GM23338 (cell line): ENCODE results near the gene MAP3K10. TPM values are rescaled to one million over a fixed set of nuclear protein-coding genes. Genes with fewer than 3 reads are reported as not detected.
A peak's percentile ranks its signal among the peaks of the same experiment; 100 is the strongest.

ENCODE experiments used
- ATAC-seq: fragments of 200-7000 bp; cut with Tn5 transposase; 3 replicates; pipeline ENCODE4 v1.9.1; 2020
- DNase-seq: peaks from one replicate; pipeline ENCODE4 v3.0.0-alpha.2; 2015; ENCODE audit warnings: low spot score
- H2AFZ ChIP-seq: fragments of 200-600 bp; sonication (generic); 2 replicates; pipeline ENCODE4 v1.8.0; 2016; ENCODE audit warnings: antibody characterized with exemption, mild to moderate bottlenecking, moderate library complexity
- H3F3A ChIP-seq: fragments of 200-600 bp; sonication (generic); replicated peaks from 2 replicates; pipeline ENCODE4 v1.8.0; 2017; ENCODE audit warnings: antibody characterized with exemption, mixed run types, low read depth
- H3K27ac ChIP-seq: fragments of 200-600 bp; sonication (generic); 2 replicates; pipeline ENCODE4 v1.6.1; 2016; ENCODE audit warnings: low read depth
- H3K27me3 ChIP-seq: fragments of 200-600 bp; sonication (generic); 2 replicates; pipeline ENCODE4 v1.8.0; 2016; ENCODE audit warnings: mild to moderate bottlenecking, mixed run types, moderate library complexity; ENCODE audit not compliant: insufficient read depth
- H3K36me3 ChIP-seq: fragments of 200-600 bp; sonication (generic); 2 replicates; pipeline ENCODE4 v1.8.0; 2016; ENCODE audit warnings: mild to moderate bottlenecking; ENCODE audit not compliant: insufficient read depth
- H3K4me1 ChIP-seq: fragments of 200-600 bp; sonication (generic); 2 replicates; pipeline ENCODE4 v1.8.0; 2016; ENCODE audit warnings: mild to moderate bottlenecking, moderate library complexity; ENCODE audit not compliant: insufficient read depth
- H3K4me2 ChIP-seq: fragments of 200-600 bp; sonication (generic); 2 replicates; pipeline ENCODE4 v1.7.1; 2017; ENCODE audit warnings: mixed run types
- H3K4me3 ChIP-seq: fragments of 200-600 bp; sonication (generic); 2 replicates; pipeline ENCODE4 v1.6.1; 2016; ENCODE audit warnings: mixed run types
- H3K79me2 ChIP-seq: fragments of 200-600 bp; sonication (generic); replicated peaks from 2 replicates; pipeline ENCODE4 v1.8.0; 2017; ENCODE audit warnings: mild to moderate bottlenecking; ENCODE audit not compliant: insufficient read depth
- H3K9me2 ChIP-seq: fragments of 200-600 bp; sonication (generic); 2 replicates; pipeline ENCODE4 v1.8.0; 2017; ENCODE audit not compliant: insufficient read depth
- H4K20me1 ChIP-seq: fragments of 200-600 bp; sonication (generic); replicated peaks from 2 replicates; pipeline ENCODE4 v1.8.0; 2017; ENCODE audit warnings: mild to moderate bottlenecking; ENCODE audit not compliant: insufficient read depth
- H3K27ac Mint-ChIP-seq: 2 replicates; pipeline ENCODE4 v1.8.0; 2020; ENCODE audit warnings: inconsistent platforms, mild to moderate bottlenecking, moderate library complexity, mixed read lengths
- H3K27me3 Mint-ChIP-seq: 3 replicates; pipeline ENCODE4 v1.8.0; 2022; ENCODE audit warnings: low read depth, mild to moderate bottlenecking, moderate library complexity, mixed read lengths, inconsistent platforms; ENCODE audit not compliant: insufficient read depth, poor library complexity
- H3K36me3 Mint-ChIP-seq: 3 replicates; pipeline ENCODE4 v1.8.0; 2021; ENCODE audit warnings: low read depth, mild to moderate bottlenecking, inconsistent platforms, moderate library complexity, mixed read lengths
- H3K4me1 Mint-ChIP-seq: 3 replicates; pipeline ENCODE4 v1.8.0; 2020; ENCODE audit warnings: mild to moderate bottlenecking, inconsistent platforms, mixed read lengths
- H3K4me3 Mint-ChIP-seq: 3 replicates; pipeline ENCODE4 v1.8.0; 2021; ENCODE audit warnings: moderate library complexity, mild to moderate bottlenecking, inconsistent platforms, mixed read lengths
- H3K9me3 Mint-ChIP-seq: 3 replicates; pipeline ENCODE4 v1.8.0; 2020; ENCODE audit warnings: moderate library complexity, mild to moderate bottlenecking, inconsistent platforms, mixed read lengths
- CREB1 ChIP-seq: fragments of 250-450 bp; sonication (Bioruptor Pico); IDR thresholded peaks from 2 replicates; pipeline ENCODE4 v1.5.0; 2020; ENCODE audit warnings: low read depth, mild to moderate bottlenecking, moderate library complexity
- EZH2phosphoT487 ChIP-seq: fragments of 200-600 bp; sonication (generic); IDR thresholded peaks from one replicate; pipeline ENCODE4 v1.8.1; 2018; ENCODE audit warnings: antibody characterized with exemption; ENCODE audit not compliant: unreplicated experiment
- STAT1 ChIP-seq: IDR thresholded peaks from one replicate; pipeline ENCODE4 v1.6.1; 2016; ENCODE audit warnings: antibody characterized with exemption; ENCODE audit not compliant: unreplicated experiment
- ZNF114 ChIP-seq: fragments of 250-450 bp; sonication (Bioruptor Pico); IDR thresholded peaks from 2 replicates; pipeline ENCODE4 v1.5.0; 2020; ENCODE audit warnings: mild to moderate bottlenecking, moderate library complexity
- polyA plus RNA-seq: library from polyadenylated mRNA; unstranded; fragments of >200 nt; fragmentation: Nextera tagmentation; extraction: Ambion mirVana; gene quantifications from 2 replicates; pipeline ENCODE4 v1.2.1, GENCODE V29; 2016
- total RNA-seq: library from RNA; depleted of rRNA; stranded (reverse); fragments of >200 nt; shearing (Covaris generic); gene quantifications from 2 replicates; pipeline ENCODE4 v1.2.3, GENCODE V29; 2014
- TF ChIP-seq, protein P1 (sequence below): IDR thresholded peaks from 2 replicates; pipeline ENCODE4 v1.6.1; 2016; ENCODE audit warnings: antibody characterized with exemption
- TF ChIP-seq, protein P2 (sequence below): fragments of 250-450 bp; sonication (Bioruptor Pico); IDR thresholded peaks from 2 replicates; pipeline ENCODE4 v1.5.0; 2020; ENCODE audit warnings: mild to moderate bottlenecking, moderate library complexity
- TF ChIP-seq, protein P3 (sequence below), 2 experiments: fragments of 200-600 bp in 1 of 2; sonication (generic) in 1 of 2; conservative IDR thresholded peaks; 2 replicates each; pipeline versions ENCODE4 v1.5.1 to v1.6.1; 2016 to 2017; ENCODE audit warnings: antibody characterized with exemption in 2 of 2, low read depth in 2 of 2, mild to moderate bottlenecking in 2 of 2, moderate library complexity in 1 of 2
- TF ChIP-seq, protein P4 (sequence below): IDR thresholded peaks from one replicate; pipeline ENCODE4 v1.6.1; 2018; ENCODE audit warnings: antibody characterized with exemption; ENCODE audit not compliant: unreplicated experiment

MAP3K10 gene
- total and polyA plus RNA-seq, 2 experiments from 2014 or later: 5.9 to 13.7 TPM

DNA sequence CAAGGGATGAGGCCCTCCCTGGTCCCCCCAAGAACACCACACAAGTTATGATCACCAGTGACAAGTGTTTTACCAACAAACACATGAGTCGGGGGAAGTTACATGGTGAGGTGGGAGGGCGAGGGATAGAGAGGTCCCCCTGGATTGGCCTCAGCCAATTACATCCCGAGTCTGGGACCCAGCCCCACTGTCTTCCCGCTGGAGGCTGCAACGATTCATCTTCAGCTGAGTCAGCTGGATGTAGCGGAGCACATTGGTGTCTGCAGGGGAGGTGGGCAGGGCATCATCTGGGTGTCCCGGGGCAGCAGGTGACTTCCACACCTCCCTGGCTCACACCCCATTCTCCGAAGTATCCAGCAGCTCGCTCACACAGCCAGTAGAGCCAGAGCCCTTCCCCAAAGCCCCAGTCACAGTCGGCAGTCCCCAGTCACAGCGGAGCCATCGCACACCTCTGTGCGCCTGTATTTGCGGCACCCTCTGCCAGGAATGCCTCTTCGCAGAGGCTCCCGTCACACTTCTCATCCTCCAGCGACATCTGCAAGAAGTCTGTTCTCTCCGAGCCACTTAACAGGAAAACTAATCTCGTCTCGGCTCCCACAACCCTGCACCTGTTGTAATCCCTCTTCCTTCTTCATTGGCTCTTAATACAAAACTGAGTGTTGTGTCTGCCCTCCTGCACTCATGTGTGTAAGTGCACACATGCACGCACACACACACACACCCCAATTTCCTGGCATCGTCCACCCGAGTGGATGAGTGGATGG lies 25.0 kb downstream of the MAP3K10 start:
- Mint-ChIP-seq H3K36me3 (0 out of 3 replicates have a peak, but pooled peaks cover under 1% of the 10 kb centered on the region), H3K4me1 (peaks cover 9% of the 10 kb centered on the region), H3K9me3 (no peaks in the 10 kb centered on the region), H3K27ac (no peak overlapping the region), H3K27me3 (peaks cover 29% of the 10 kb centered on the region), H3K4me3 (peak overlapping the region; percentile 58)
- H3K9me2 ChIP-seq: no peaks in the 10 kb centered on the region
- DNase-seq: peak; percentile 32
- H3K4me2 ChIP-seq: peak overlapping the region; percentile 84
- H4K20me1 ChIP-seq: 0 out of 2 replicates have a peak, but pooled peaks cover 3% of the 10 kb centered on the region
- no peaks in the 10 kb centered on the region for H3K79me2 ChIP-seq
- H3K4me1 ChIP-seq: no peaks in the 10 kb centered on the region; the same call in 1 of the 2 replicates
- peak overlapping the region; percentile 57 for H3K4me3 ChIP-seq
- H3K27me3 ChIP-seq: peaks cover 11% of the 10 kb centered on the region; the same call in 1 of the 2 replicates
- H3K27ac ChIP-seq: no peak overlapping the region
- H3F3A ChIP-seq: 0 out of 2 replicates have a peak, but pooled peaks cover 9% of the 10 kb centered on the region
- no peaks in the 10 kb centered on the region for H3K36me3 ChIP-seq
- no peak overlapping the region for H2AFZ ChIP-seq
- TF ChIP-seq, protein P1, sequence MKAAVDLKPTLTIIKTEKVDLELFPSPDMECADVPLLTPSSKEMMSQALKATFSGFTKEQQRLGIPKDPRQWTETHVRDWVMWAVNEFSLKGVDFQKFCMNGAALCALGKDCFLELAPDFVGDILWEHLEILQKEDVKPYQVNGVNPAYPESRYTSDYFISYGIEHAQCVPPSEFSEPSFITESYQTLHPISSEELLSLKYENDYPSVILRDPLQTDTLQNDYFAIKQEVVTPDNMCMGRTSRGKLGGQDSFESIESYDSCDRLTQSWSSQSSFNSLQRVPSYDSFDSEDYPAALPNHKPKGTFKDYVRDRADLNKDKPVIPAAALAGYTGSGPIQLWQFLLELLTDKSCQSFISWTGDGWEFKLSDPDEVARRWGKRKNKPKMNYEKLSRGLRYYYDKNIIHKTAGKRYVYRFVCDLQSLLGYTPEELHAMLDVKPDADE: no peak
- no peak for TF ChIP-seq CREB1 (CRISPR knock-in tag)
- TF ChIP-seq STAT1: no peak
- TF ChIP-seq, protein P2, sequence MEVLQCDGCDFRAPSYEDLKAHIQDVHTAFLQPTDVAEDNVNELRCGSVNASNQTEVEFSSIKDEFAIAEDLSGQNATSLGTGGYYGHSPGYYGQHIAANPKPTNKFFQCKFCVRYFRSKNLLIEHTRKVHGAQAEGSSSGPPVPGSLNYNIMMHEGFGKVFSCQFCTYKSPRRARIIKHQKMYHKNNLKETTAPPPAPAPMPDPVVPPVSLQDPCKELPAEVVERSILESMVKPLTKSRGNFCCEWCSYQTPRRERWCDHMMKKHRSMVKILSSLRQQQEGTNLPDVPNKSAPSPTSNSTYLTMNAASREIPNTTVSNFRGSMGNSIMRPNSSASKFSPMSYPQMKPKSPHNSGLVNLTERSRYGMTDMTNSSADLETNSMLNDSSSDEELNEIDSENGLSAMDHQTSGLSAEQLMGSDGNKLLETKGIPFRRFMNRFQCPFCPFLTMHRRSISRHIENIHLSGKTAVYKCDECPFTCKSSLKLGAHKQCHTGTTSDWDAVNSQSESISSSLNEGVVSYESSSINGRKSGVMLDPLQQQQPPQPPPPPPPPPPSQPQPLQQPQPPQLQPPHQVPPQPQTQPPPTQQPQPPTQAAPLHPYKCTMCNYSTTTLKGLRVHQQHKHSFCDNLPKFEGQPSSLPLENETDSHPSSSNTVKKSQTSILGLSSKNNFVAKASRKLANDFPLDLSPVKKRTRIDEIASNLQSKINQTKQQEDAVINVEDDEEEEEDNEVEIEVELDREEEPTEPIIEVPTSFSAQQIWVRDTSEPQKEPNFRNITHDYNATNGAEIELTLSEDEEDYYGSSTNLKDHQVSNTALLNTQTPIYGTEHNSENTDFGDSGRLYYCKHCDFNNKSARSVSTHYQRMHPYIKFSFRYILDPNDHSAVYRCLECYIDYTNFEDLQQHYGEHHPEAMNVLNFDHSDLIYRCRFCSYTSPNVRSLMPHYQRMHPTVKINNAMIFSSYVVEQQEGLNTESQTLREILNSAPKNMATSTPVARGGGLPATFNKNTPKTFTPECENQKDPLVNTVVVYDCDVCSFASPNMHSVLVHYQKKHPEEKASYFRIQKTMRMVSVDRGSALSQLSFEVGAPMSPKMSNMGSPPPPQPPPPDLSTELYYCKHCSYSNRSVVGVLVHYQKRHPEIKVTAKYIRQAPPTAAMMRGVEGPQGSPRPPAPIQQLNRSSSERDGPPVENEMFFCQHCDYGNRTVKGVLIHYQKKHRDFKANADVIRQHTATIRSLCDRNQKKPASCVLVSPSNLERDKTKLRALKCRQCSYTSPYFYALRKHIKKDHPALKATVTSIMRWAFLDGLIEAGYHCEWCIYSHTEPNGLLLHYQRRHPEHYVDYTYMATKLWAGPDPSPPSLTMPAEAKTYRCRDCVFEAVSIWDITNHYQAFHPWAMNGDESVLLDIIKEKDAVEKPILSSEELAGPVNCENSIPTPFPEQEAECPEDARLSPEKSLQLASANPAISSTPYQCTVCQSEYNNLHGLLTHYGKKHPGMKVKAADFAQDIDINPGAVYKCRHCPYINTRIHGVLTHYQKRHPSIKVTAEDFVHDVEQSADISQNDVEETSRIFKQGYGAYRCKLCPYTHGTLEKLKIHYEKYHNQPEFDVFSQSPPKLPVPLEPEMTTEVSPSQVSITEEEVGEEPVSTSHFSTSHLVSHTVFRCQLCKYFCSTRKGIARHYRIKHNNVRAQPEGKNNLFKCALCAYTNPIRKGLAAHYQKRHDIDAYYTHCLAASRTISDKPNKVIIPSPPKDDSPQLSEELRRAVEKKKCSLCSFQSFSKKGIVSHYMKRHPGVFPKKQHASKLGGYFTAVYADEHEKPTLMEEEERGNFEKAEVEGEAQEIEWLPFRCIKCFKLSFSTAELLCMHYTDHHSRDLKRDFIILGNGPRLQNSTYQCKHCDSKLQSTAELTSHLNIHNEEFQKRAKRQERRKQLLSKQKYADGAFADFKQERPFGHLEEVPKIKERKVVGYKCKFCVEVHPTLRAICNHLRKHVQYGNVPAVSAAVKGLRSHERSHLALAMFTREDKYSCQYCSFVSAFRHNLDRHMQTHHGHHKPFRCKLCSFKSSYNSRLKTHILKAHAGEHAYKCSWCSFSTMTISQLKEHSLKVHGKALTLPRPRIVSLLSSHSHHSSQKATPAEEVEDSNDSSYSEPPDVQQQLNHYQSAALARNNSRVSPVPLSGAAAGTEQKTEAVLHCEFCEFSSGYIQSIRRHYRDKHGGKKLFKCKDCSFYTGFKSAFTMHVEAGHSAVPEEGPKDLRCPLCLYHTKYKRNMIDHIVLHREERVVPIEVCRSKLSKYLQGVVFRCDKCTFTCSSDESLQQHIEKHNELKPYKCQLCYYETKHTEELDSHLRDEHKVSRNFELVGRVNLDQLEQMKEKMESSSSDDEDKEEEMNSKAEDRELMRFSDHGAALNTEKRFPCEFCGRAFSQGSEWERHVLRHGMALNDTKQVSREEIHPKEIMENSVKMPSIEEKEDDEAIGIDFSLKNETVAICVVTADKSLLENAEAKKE: no peak
- TF ChIP-seq, protein P3, sequence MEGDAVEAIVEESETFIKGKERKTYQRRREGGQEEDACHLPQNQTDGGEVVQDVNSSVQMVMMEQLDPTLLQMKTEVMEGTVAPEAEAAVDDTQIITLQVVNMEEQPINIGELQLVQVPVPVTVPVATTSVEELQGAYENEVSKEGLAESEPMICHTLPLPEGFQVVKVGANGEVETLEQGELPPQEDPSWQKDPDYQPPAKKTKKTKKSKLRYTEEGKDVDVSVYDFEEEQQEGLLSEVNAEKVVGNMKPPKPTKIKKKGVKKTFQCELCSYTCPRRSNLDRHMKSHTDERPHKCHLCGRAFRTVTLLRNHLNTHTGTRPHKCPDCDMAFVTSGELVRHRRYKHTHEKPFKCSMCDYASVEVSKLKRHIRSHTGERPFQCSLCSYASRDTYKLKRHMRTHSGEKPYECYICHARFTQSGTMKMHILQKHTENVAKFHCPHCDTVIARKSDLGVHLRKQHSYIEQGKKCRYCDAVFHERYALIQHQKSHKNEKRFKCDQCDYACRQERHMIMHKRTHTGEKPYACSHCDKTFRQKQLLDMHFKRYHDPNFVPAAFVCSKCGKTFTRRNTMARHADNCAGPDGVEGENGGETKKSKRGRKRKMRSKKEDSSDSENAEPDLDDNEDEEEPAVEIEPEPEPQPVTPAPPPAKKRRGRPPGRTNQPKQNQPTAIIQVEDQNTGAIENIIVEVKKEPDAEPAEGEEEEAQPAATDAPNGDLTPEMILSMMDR (conservative IDR thresholded peaks at IDR 0.05; ENCODE audit: low read depth in 2 of 2): no peak
- no peak for TF ChIP-seq ZNF114
- no peak for TF ChIP-seq EZH2phosphoT487
- TF ChIP-seq, protein P4, sequence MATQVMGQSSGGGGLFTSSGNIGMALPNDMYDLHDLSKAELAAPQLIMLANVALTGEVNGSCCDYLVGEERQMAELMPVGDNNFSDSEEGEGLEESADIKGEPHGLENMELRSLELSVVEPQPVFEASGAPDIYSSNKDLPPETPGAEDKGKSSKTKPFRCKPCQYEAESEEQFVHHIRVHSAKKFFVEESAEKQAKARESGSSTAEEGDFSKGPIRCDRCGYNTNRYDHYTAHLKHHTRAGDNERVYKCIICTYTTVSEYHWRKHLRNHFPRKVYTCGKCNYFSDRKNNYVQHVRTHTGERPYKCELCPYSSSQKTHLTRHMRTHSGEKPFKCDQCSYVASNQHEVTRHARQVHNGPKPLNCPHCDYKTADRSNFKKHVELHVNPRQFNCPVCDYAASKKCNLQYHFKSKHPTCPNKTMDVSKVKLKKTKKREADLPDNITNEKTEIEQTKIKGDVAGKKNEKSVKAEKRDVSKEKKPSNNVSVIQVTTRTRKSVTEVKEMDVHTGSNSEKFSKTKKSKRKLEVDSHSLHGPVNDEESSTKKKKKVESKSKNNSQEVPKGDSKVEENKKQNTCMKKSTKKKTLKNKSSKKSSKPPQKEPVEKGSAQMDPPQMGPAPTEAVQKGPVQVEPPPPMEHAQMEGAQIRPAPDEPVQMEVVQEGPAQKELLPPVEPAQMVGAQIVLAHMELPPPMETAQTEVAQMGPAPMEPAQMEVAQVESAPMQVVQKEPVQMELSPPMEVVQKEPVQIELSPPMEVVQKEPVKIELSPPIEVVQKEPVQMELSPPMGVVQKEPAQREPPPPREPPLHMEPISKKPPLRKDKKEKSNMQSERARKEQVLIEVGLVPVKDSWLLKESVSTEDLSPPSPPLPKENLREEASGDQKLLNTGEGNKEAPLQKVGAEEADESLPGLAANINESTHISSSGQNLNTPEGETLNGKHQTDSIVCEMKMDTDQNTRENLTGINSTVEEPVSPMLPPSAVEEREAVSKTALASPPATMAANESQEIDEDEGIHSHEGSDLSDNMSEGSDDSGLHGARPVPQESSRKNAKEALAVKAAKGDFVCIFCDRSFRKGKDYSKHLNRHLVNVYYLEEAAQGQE: no peak
- 0 out of 3 replicates have a peak, but pooled peaks have one; percentile 2 for ATAC-seq
